ENCODE data around the gene HHAT. TPM values are rescaled to one million over a fixed set of nuclear protein-coding genes. Genes with fewer than 3 reads are reported as not detected.

Gene HHAT
- total RNA-seq, 1 donor from 2014 or later, result 5.3 TPM

- no peaks in the 10 kb centered on the region for H3K4me1 ChIP-seq
- no peaks in the 10 kb centered on the region for H3K36me3 ChIP-seq
- intact Hi-C loops (cut with DNase I), result no loop called here
- H3K9me3 ChIP-seq, result no peaks in the 10 kb centered on the region
- no peak for TF ChIP-seq CTCF (IDR thresholded peaks at IDR 0.05)
- no peaks in the 10 kb centered on the region for H3K27me3 ChIP-seq (ENCODE audit: low read depth)
- ATAC-seq (no peak), DNase-seq (no peak)
- H3K4me3 ChIP-seq, result no peak overlapping the region
- H3K27ac ChIP-seq, result no peak overlapping the region
These were observed 362.4 kb downstream of the HHAT start for GRCh38 chr1:210691039-210691610.

- Histone ChIP-seq H3K27ac (no peak overlapping the region), H3K9me3 (no peaks in the 10 kb centered on the region), H3K4me3 (no peak overlapping the region), H3K36me3 (no peaks in the 10 kb centered on the region), H3K27me3 (ENCODE audit: low read depth) (no peaks in the 10 kb centered on the region), H3K4me1 (no peaks in the 10 kb centered on the region)
- no peak for TF ChIP-seq CTCF (IDR thresholded peaks at IDR 0.05)
- intact Hi-C loops (cut with DNase I), result no loop called here
- no peak for ATAC-seq
- DNase-seq, result no peak
These were observed 364.1 kb downstream of the HHAT start for GRCh38 chr1:210692796-210693195.

- Histone ChIP-seq H3K4me3 (no peak overlapping the region), H3K9me3 (no peaks in the 10 kb centered on the region), H3K36me3 (no peaks in the 10 kb centered on the region), H3K27me3 (ENCODE audit: low read depth) (no peaks in the 10 kb centered on the region), H3K4me1 (no peaks in the 10 kb centered on the region), H3K27ac (no peak overlapping the region)
- DNase-seq (no peak), ATAC-seq (no peak)
- TF ChIP-seq CTCF (IDR thresholded peaks at IDR 0.05), result no peak
- intact Hi-C loops (cut with DNase I), result no loop called here
These were observed 366.3 kb downstream of the HHAT start for GRCh38 chr1:210695026-210695425.

GRCh38 chr1:210696709-210697108 is 368.0 kb downstream of the HHAT start:
- Histone ChIP-seq H3K27me3 (ENCODE audit: low read depth) (no peaks in the 10 kb centered on the region), H3K4me1 (no peaks in the 10 kb centered on the region), H3K4me3 (no peak overlapping the region), H3K36me3 (no peaks in the 10 kb centered on the region), H3K9me3 (no peaks in the 10 kb centered on the region), H3K27ac (no peak overlapping the region)
- intact Hi-C loops (cut with DNase I), result no loop called here
- no peak for TF ChIP-seq CTCF (IDR thresholded peaks at IDR 0.05)
- ATAC-seq (no peak), DNase-seq (no peak)

GRCh38 chr1:210697185-210697584 is 368.5 kb downstream of the HHAT start:
- H3K27me3 ChIP-seq (ENCODE audit: low read depth), result no peaks in the 10 kb centered on the region
- H3K9me3 ChIP-seq, result no peaks in the 10 kb centered on the region
- H3K4me1 ChIP-seq, result no peaks in the 10 kb centered on the region
- TF ChIP-seq CTCF (IDR thresholded peaks at IDR 0.05), result no peak
- H3K27ac ChIP-seq, result no peak overlapping the region
- H3K4me3 ChIP-seq, result no peak overlapping the region
- intact Hi-C loops (cut with DNase I), result no loop called here
- H3K36me3 ChIP-seq, result no peaks in the 10 kb centered on the region
- DNase-seq (no peak), ATAC-seq (no peak)

- Histone ChIP-seq H3K27ac (no peak overlapping the region), H3K9me3 (no peaks in the 10 kb centered on the region), H3K36me3 (no peaks in the 10 kb centered on the region), H3K4me1 (no peaks in the 10 kb centered on the region), H3K4me3 (no peak overlapping the region), H3K27me3 (ENCODE audit: low read depth) (no peaks in the 10 kb centered on the region)
- DNase-seq, result no peak
- intact Hi-C loops (cut with DNase I), result no loop called here
- ATAC-seq, result no peak
- no peak for TF ChIP-seq CTCF (IDR thresholded peaks at IDR 0.05)
These were observed 370.0 kb downstream of the HHAT start for GRCh38 chr1:210698661-210699060.

Measured in lower lobe of right lung (tissue), 2 donors.